Testis (tissue), 3 donors: ENCODE results near the gene EP400. TPM values are rescaled to one million over a fixed set of nuclear protein-coding genes. Genes with fewer than 3 reads are reported as not detected.

Experiments
- DNase-seq: peaks from one replicate; pipeline ENCODE4 v3.0.0-alpha.2; 2019
- H3K27ac ChIP-seq, 2 donors: fragments of 200-600 bp; sonication (generic); one replicate each; pipeline ENCODE4 v1.5.1; 2019
- H3K27me3 ChIP-seq: fragments of 200-600 bp; sonication (generic); one replicate; pipeline ENCODE4 v1.5.1; 2019
- H3K36me3 ChIP-seq: fragments of 200-600 bp; sonication (generic); one replicate; pipeline ENCODE4 v1.5.1; 2017; ENCODE audit warnings: low read depth; ENCODE audit errors: missing control alignments
- H3K4me1 ChIP-seq: fragments of 200-600 bp; sonication (generic); one replicate; pipeline ENCODE4 v1.5.1; 2019
- H3K4me3 ChIP-seq, 2 donors: fragments of 200-600 bp; sonication (generic); one replicate each; pipeline ENCODE4 v1.5.1; 2017 to 2019
- H3K9me3 ChIP-seq: fragments of 200-600 bp; sonication (generic); one replicate; pipeline ENCODE4 v1.5.1; 2017
- POLR2A ChIP-seq: fragments of 450-650 bp; IDR thresholded peaks from one replicate; pipeline ENCODE4 v1.6.1; 2017; ENCODE audit warnings: antibody characterized with exemption, mild to moderate bottlenecking, moderate library complexity
- WGBS, 2 donors: methylation state at CpG; one replicate each; pipeline ENCODE4 v1.1.5; 2018; 5-methylcytosine and 5-hydroxymethylcytosine counted together
- intact Hi-C: fragments of 100-400 bp; cut with DNase I; formaldehyde crosslinking; loops from one replicate; pipeline ENCODE4 v1.15.1; 2023; ENCODE audit warnings: low total_unique reads
- polyA plus RNA-seq: library from polyadenylated mRNA; stranded (reverse); fragments of 350-450 nt; fragmentation: Illumina TruSeq; extraction: RNeasy Lipid Tissue Mini Kit (QIAGEN cat#74804); gene quantifications from one replicate; pipeline ENCODE4 v1.2.3, GENCODE V29; 2014; ENCODE audit warnings: low read depth, low replicate concordance; ENCODE audit not compliant: insufficient read depth
- total RNA-seq, 2 donors: library from RNA; depleted of rRNA; stranded (reverse); fragments of >200 nt; gene quantifications; one replicate each; pipeline ENCODE4 v1.2.3, GENCODE V29; 2016
- TF ChIP-seq, protein P1 (sequence below), 3 experiments: fragments of 450-650 bp in 2 of 3; fragments of 200-600 bp in 1 of 3; sonication (generic) in 1 of 3; IDR thresholded peaks; one replicate each; pipeline ENCODE4 v1.5.1; 2016 to 2019; ENCODE audit warnings: antibody characterized with exemption in 3 of 3, mild to moderate bottlenecking in 2 of 3, moderate library complexity in 1 of 3

EP400 gene
- total and polyA plus RNA-seq, 3 donors from 2014 or later: 44.2 to 83.0 (median 69.4) TPM

DNA sequence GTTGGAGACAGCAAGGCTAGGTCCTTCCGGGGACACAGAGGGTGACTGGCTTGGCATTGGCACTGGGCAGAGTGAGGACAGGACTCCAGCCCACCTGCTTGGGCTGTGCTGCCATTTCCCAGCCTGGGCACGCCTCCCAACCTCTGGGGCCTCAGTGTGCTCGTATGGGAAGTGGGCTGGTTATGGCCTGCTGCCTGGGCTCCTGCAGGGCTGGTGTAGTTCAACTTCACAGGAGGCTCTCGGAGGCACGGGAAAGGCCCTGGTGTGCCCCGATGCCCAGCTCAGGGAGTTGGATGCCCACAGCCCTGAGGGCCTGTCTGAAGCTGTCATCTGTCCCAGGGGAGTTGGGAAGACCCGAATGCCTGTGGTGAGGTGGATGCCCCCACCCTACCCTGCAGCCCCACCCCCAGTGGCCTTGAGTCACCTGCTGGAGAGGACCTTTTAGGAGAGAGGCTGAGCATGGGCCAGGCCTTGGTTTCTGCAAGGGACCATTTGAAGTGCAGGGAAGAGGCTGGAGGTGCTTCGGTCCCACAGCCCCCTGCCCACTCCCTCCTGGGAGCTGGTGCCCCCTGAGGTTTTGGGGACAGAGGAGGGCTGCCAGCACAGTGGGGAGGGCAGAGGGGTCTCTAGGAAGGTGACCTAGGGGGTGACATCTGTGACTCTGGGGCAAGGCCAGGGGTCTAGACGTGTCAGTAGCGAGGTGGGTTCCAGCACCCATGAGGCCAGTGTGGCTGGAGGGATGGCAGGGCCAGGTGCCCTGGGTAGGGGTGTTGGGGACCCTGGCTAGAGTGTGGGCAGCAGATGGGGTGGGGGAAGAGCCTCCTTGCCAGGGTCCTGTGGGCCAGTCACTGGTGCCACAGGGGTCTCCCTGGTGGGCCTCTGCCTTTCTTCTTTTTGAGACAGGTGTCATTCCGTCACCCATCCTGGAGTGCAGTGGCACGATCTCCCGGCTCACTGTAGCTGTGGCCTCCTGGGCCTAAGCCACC is 46.2 kb upstream of the EP400 start:
- TF ChIP-seq, protein P1, sequence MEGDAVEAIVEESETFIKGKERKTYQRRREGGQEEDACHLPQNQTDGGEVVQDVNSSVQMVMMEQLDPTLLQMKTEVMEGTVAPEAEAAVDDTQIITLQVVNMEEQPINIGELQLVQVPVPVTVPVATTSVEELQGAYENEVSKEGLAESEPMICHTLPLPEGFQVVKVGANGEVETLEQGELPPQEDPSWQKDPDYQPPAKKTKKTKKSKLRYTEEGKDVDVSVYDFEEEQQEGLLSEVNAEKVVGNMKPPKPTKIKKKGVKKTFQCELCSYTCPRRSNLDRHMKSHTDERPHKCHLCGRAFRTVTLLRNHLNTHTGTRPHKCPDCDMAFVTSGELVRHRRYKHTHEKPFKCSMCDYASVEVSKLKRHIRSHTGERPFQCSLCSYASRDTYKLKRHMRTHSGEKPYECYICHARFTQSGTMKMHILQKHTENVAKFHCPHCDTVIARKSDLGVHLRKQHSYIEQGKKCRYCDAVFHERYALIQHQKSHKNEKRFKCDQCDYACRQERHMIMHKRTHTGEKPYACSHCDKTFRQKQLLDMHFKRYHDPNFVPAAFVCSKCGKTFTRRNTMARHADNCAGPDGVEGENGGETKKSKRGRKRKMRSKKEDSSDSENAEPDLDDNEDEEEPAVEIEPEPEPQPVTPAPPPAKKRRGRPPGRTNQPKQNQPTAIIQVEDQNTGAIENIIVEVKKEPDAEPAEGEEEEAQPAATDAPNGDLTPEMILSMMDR (IDR thresholded peaks at IDR 0.05): no peak
- no peak for TF ChIP-seq POLR2A
- Histone ChIP-seq H3K27ac (no peak overlapping the region), H3K9me3 (no peaks in the 10 kb centered on the region), H3K4me3 (no peak overlapping the region), H3K4me1 (peaks cover 17% of the 10 kb centered on the region), H3K27me3 (no peaks in the 10 kb centered on the region), H3K36me3 (no peaks in the 10 kb centered on the region)
- WGBS, 2 donors: 88 to 94% methylated on average over 3 to 12 of the region's 13 CpGs
- no peak for DNase-seq
- intact Hi-C loops: no loop called here

DNA sequence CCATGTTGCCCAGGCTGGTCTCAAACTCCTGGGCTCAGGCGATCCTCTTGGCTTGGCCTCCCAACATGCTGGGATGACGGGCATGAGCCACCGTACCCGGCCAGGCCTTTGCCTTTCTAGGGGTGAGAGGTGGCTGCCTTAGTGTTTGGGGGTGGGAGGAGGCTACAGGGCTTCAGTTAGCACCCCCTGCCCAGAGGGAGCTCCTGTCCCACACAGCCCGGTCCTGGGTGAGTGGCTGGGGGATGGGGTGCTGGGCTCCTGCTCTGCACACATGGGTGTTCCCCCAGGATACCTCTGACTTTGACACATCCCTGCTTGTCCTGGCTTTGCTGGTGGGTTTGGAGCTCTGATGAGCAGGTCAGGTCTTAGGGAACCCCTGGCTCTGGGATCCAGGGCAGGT is 45.4 kb upstream of the EP400 start:
- TF ChIP-seq, protein P1 (IDR thresholded peaks at IDR 0.05): no peak
- TF ChIP-seq POLR2A: no peak
- no peak for DNase-seq
- Histone ChIP-seq H3K27me3 (no peaks in the 10 kb centered on the region), H3K4me1 (peaks cover 17% of the 10 kb centered on the region), H3K9me3 (no peaks in the 10 kb centered on the region), H3K36me3 (no peaks in the 10 kb centered on the region), H3K4me3 (no peak overlapping the region), H3K27ac (no peak overlapping the region)
- WGBS, 2 donors: 83 to 91% methylated on average over 4 to 5 of the region's 5 CpGs
- intact Hi-C loops: no loop called here

DNA sequence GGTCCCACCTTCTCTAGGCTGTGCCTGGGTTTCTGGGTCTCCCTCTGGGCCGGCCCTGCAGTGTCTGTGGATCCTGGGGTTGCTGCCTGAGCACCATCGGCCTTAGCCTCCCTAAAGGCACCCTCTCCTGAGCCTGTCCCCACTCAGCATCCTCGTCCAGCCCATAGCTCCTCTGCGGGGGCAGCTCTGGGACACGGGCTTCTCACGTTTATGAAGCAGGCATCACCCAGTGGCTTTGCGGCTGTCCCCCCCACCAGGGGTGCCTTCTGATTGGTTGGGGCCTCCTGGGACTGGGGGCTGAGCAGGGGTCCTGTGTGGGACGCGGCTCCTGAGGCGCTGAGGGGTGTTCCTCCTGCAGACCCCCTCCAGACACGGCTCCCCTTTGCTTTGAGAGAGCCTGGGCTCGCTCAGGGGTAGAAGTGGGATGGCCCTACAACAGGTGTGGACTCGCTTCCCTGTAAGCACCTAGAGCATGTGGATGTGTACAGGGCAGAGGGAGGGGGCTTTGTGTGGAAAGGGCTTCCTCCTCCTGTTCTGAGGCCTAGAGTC is 44.6 kb upstream of the EP400 start:
- Histone ChIP-seq H3K9me3 (no peaks in the 10 kb centered on the region), H3K36me3 (no peaks in the 10 kb centered on the region), H3K27me3 (no peaks in the 10 kb centered on the region), H3K4me1 (peaks cover 17% of the 10 kb centered on the region), H3K4me3 (no peak overlapping the region), H3K27ac (no peak overlapping the region)
- DNase-seq: no peak
- TF ChIP-seq, protein P1 (IDR thresholded peaks at IDR 0.05): no peak
- no peak for TF ChIP-seq POLR2A
- intact Hi-C loops: no loop called here
- 85 to 89% methylated on average over 4 to 13 of the region's 13 CpGs for WGBS, 2 donors

DNA sequence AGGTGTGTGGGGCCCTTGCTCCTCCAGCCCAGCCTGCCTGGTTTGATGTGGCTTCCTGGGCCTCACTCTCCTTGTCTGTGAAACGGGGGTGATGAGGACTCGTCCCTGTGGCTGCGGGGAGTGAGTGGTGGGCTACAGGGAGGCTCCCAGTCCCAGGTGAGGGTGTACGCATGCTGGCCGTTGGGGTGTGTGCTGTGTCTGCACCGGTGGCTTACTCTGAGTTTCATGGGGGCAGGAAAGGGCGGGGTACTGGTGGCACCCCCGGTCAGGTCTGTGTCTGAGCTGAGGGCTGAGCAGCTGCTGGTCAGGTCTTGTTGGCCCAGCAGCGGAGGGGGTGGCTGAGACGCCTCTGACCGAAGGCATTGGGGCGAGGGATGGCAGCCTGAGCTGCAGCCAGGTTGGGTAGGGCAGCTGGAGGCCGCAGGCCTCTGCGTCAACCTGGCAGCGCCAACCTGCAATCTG is 44.1 kb upstream of the EP400 start:
- no peak for DNase-seq
- H3K27ac ChIP-seq: no peak overlapping the region
- no peaks in the 10 kb centered on the region for H3K9me3 ChIP-seq
- no peaks in the 10 kb centered on the region for H3K36me3 ChIP-seq
- intact Hi-C loops: no loop called here
- TF ChIP-seq, protein P1 (IDR thresholded peaks at IDR 0.05): no peak
- TF ChIP-seq POLR2A: no peak
- no peak overlapping the region for H3K4me3 ChIP-seq
- H3K27me3 ChIP-seq: no peaks in the 10 kb centered on the region
- peaks cover 17% of the 10 kb centered on the region for H3K4me1 ChIP-seq
- 88 to 93% methylated on average over 14 to 15 of the region's 15 CpGs for WGBS, 2 donors
